PC-3 (cell line): ENCODE results near the gene IL34. TPM values are rescaled to one million over a fixed set of nuclear protein-coding genes. Genes with fewer than 3 reads are reported as not detected.

ENCODE experiments used
- ATAC-seq: fragments of 200-7000 bp; cut with Tn5 transposase; 2 replicates; pipeline ENCODE4 v1.9.1; 2020; ENCODE audit warnings: mild to moderate bottlenecking, moderate library complexity
- BruUV-seq: library from RNA; stranded (reverse); fragments of 400-500 nt; replicated peaks from 2 replicates; lab custom pipeline; 2021; lab: Mats Ljungman, UMichigan
- CTCF ChIA-PET: fragments of 300-600 bp; sonication (Branson Sonifier 250); formaldehyde crosslinking; loops from one replicate; lab custom pipeline; 2022; ENCODE audit warnings: antibody characterized with exemption; lab: Charles Lee
- POLR2A ChIA-PET: fragments of 300-600 bp; sonication (Branson Sonifier 250); formaldehyde crosslinking; loops from one replicate; lab custom pipeline; 2022; ENCODE audit warnings: antibody characterized with exemption; ENCODE audit not compliant: unreplicated experiment; lab: Charles Lee
- DNase-seq: peaks from one replicate; pipeline ENCODE4 v3.0.0-alpha.2; 2015
- H2AFZ ChIP-seq: fragments of 300-600 bp; sonication (generic); 2 replicates; pipeline ENCODE4 v1.6.0; 2016; ENCODE audit warnings: antibody characterized with exemption, low read length
- H3F3A ChIP-seq: fragments of 300-600 bp; sonication (generic); one replicate; pipeline ENCODE4 v1.6.0; 2017; ENCODE audit warnings: antibody characterized with exemption, low read length, control low read depth, mild to moderate bottlenecking; ENCODE audit not compliant: unreplicated experiment
- H3K27ac ChIP-seq: fragments of 300-600 bp; sonication (generic); 2 replicates; pipeline ENCODE4 v1.5.1; 2016; ENCODE audit warnings: mild to moderate bottlenecking, low read length
- H3K27me3 ChIP-seq: fragments of 300-600 bp; sonication (generic); 2 replicates; pipeline ENCODE4 v1.6.1; 2016; ENCODE audit warnings: low read length, mixed read lengths
- H3K36me3 ChIP-seq: fragments of 300-600 bp; sonication (generic); 2 replicates; pipeline ENCODE4 v1.6.1; 2016; ENCODE audit warnings: low read depth, mixed run types, low read length, mixed read lengths
- H3K4me1 ChIP-seq: fragments of 300-600 bp; sonication (generic); 2 replicates; pipeline ENCODE4 v1.5.1; 2016; ENCODE audit warnings: low read length; ENCODE audit not compliant: insufficient read depth
- H3K4me2 ChIP-seq: fragments of 300-600 bp; sonication (generic); 2 replicates; pipeline ENCODE4 v1.6.0; 2016; ENCODE audit warnings: low read length
- H3K4me3 ChIP-seq: fragments of 300-600 bp; sonication (generic); 2 replicates; pipeline ENCODE4 v1.5.1; 2016; ENCODE audit warnings: mild to moderate bottlenecking, low read length, mixed read lengths
- H3K79me2 ChIP-seq: fragments of 300-600 bp; sonication (generic); 2 replicates; pipeline ENCODE4 v1.6.1; 2017; ENCODE audit warnings: low read length, mixed read lengths
- H3K9ac ChIP-seq: fragments of 300-600 bp; sonication (generic); 2 replicates; pipeline ENCODE4 v1.6.0; 2016; ENCODE audit warnings: mild to moderate bottlenecking, low read length
- H3K9me2 ChIP-seq: fragments of 300-600 bp; sonication (generic); replicated peaks from 2 replicates; pipeline ENCODE4 v1.6.1; 2016; ENCODE audit warnings: mixed run types, low read length, mixed read lengths
- H3K9me3 ChIP-seq: fragments of 300-600 bp; sonication (generic); 2 replicates; pipeline ENCODE4 v1.6.1; 2016; ENCODE audit warnings: low read length, mixed read lengths
- H4K20me1 ChIP-seq: fragments of 300-600 bp; sonication (generic); 2 replicates; pipeline ENCODE4 v1.6.1; 2016; ENCODE audit warnings: low read length, mixed read lengths
- CTCF ChIP-seq: fragments of 300-600 bp; sonication (generic); conservative IDR thresholded peaks from 2 replicates; pipeline ENCODE4 v1.5.1; 2017; ENCODE audit warnings: antibody characterized with exemption, low read depth, mild to moderate bottlenecking, low read length
- EZH2 ChIP-seq: fragments of 300-600 bp; sonication (generic); IDR thresholded peaks from one replicate; pipeline ENCODE4 v1.6.1; 2017; ENCODE audit warnings: antibody characterized with exemption, mild to moderate bottlenecking, low read length; ENCODE audit not compliant: unreplicated experiment
- EZH2phosphoT487 ChIP-seq: fragments of 300-600 bp; sonication (generic); IDR thresholded peaks from 2 replicates; pipeline ENCODE4 v1.6.1; 2018; ENCODE audit warnings: mild to moderate bottlenecking, antibody characterized with exemption, low read length, borderline replicate concordance
- intact Hi-C: fragments of 100-400 bp; cut with micrococcal nuclease; formaldehyde crosslinking; loops from 2 replicates; pipeline ENCODE4 v1.9.0; 2023
- total RNA-seq: library from RNA; depleted of rRNA; stranded (reverse); fragments of >200 nt; gene quantifications from 2 replicates; pipeline ENCODE4 v1.2.3, GENCODE V29; 2014

The IL34 gene
- total RNA-seq, 1 experiment from 2014 or later = not detected

- peak; percentile 67 for ATAC-seq
- Histone ChIP-seq H3K27me3 (no peaks in the 10 kb centered on the region), H3K79me2 (peaks cover 45% of the 10 kb centered on the region), H3K36me3 (no peaks in the 10 kb centered on the region), H3K4me1 (peaks cover 18% of the 10 kb centered on the region), H4K20me1 (no peaks in the 10 kb centered on the region), H3K27ac (no peak within 1 kb of the TSS), H3K9me2 (no peaks in the 10 kb centered on the region), H3F3A (no peaks in the 10 kb centered on the region), H3K9ac (peak within 1 kb of the TSS; percentile 71), H2AFZ (no peak within 1 kb of the TSS), H3K4me3 (peak within 1 kb of the TSS; percentile 94), H3K9me3 (no peaks in the 10 kb centered on the region), H3K4me2 (peak within 1 kb of the TSS; percentile 92)
- ChIA-PET POLR2A (no interaction called here), CTCF (no interaction called here)
- TF ChIP-seq EZH2 = no peak
- no peak for TF ChIP-seq EZH2phosphoT487
- no peak for TF ChIP-seq CTCF
- no TSS peak for BruUV-seq
- DNase-seq = peak; percentile 78
- intact Hi-C loops = loop anchor here (2.0 kb wide), 1 partner anchor 61 kb away; no protein-coding TSS in a partner anchor
Measured at GRCh38 chr16:70685938-70686375, 39.6 kb downstream of the IL34 start, which contains the start of gene MTSS2. MTSS2 (minus strand) TSS chr16:70686053; CDS start chr16:70685791, 262 bp downstream.

- H3K4me3 ChIP-seq = peak overlapping the region; percentile 50; the same call in 1 of the 2 replicates
- POLR2A ChIA-PET = no interaction called here
- H3K79me2 ChIP-seq = peaks cover 39% of the 10 kb centered on the region
- H3K9ac ChIP-seq = no peak overlapping the region; the same call in 1 of the 2 replicates
- DNase-seq (no peak), ATAC-seq (peak; percentile 9)
- CTCF ChIA-PET = interaction anchor here (0.7 to 0.8 kb wide), 2 partner anchors 29 to 85 kb away, joined by 3 to 6 read pairs; no protein-coding TSS in a partner anchor
- BruUV-seq = no TSS peak
- no peaks in the 10 kb centered on the region for H3F3A ChIP-seq
- H3K9me2 ChIP-seq = no peaks in the 10 kb centered on the region
- H3K4me1 ChIP-seq = peaks cover 18% of the 10 kb centered on the region
- H3K27me3 ChIP-seq = no peaks in the 10 kb centered on the region
- no peaks in the 10 kb centered on the region for H3K9me3 ChIP-seq
- intact Hi-C loops = loop anchor here (2.0 kb wide), 1 partner anchor 60 kb away; no protein-coding TSS in a partner anchor
- no peaks in the 10 kb centered on the region for H4K20me1 ChIP-seq
- H3K4me2 ChIP-seq = peak overlapping the region; percentile 72
- H2AFZ ChIP-seq = no peak overlapping the region
- H3K36me3 ChIP-seq = no peaks in the 10 kb centered on the region
- TF ChIP-seq EZH2 = no peak
- no peak for TF ChIP-seq EZH2phosphoT487
- no peak for TF ChIP-seq CTCF
- no peak overlapping the region for H3K27ac ChIP-seq
Measured at GRCh38 chr16:70686376-70687101, 40.2 kb downstream of the IL34 start.

- DNase-seq = no peak
- Histone ChIP-seq H2AFZ (no peak overlapping the region), H3K4me3 (no peak overlapping the region), H3K79me2 (peaks cover 33% of the 10 kb centered on the region), H3K9me3 (no peaks in the 10 kb centered on the region), H3K27me3 (no peaks in the 10 kb centered on the region), H3K27ac (no peak overlapping the region), H3F3A (no peaks in the 10 kb centered on the region), H3K9ac (no peak overlapping the region), H4K20me1 (no peaks in the 10 kb centered on the region), H3K9me2 (no peaks in the 10 kb centered on the region), H3K4me1 (peaks cover 18% of the 10 kb centered on the region), H3K4me2 (no peak overlapping the region), H3K36me3 (no peaks in the 10 kb centered on the region)
- ChIA-PET CTCF (interaction anchor here (0.8 kb wide), 1 partner anchor 28 kb away, joined by 3 read pairs; no protein-coding TSS in a partner anchor), POLR2A (no interaction called here)
- intact Hi-C loops = loop anchor here (2.0 kb wide), 1 partner anchor 60 kb away; no protein-coding TSS in a partner anchor
- no TSS peak for BruUV-seq
- TF ChIP-seq EZH2 (no peak), CTCF (no peak), EZH2phosphoT487 (no peak)
- no peak for ATAC-seq
Measured at GRCh38 chr16:70687102-70687511, 40.7 kb downstream of the IL34 start.
